Measurements from ENCODE around the gene SULT1B1. TPM values are rescaled to one million over a fixed set of nuclear protein-coding genes. Genes with fewer than 3 reads are reported as not detected.

SULT1B1 gene
- total RNA-seq, 1 donor from 2014 or later: 1.2 TPM

DNA sequence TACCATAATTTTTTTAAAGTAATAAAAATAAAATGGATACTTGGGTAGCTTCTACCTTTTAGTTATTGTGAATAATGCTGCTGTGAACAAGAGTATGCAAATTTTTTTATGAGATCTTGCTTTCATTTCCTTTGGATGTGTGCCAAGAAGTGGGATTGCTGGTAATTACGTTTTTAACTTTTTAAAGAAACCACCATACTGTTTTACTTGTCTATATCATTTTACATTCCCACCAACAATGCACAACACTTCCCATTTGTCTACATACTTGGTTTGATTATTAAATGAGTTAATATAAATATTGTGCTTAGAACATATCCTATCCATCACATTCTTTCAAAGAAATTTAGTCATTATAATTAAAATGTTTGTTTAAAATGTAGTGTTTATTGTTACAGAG lies 3.9 kb upstream of the SULT1B1 start:
- Mint-ChIP-seq H3K4me1 (ENCODE audit: unreplicated experiment) (peaks cover 37% of the 10 kb centered on the region), H3K27ac (ENCODE audit: unreplicated experiment) (no peak overlapping the region), H3K9me3 (ENCODE audit: unreplicated experiment) (no peaks in the 10 kb centered on the region), H3K4me3 (ENCODE audit: unreplicated experiment) (no peak overlapping the region), H3K27me3 (ENCODE audit: unreplicated experiment) (no peaks in the 10 kb centered on the region), H3K36me3 (ENCODE audit: unreplicated experiment) (no peaks in the 10 kb centered on the region)
- TF ChIP-seq, protein P1, sequence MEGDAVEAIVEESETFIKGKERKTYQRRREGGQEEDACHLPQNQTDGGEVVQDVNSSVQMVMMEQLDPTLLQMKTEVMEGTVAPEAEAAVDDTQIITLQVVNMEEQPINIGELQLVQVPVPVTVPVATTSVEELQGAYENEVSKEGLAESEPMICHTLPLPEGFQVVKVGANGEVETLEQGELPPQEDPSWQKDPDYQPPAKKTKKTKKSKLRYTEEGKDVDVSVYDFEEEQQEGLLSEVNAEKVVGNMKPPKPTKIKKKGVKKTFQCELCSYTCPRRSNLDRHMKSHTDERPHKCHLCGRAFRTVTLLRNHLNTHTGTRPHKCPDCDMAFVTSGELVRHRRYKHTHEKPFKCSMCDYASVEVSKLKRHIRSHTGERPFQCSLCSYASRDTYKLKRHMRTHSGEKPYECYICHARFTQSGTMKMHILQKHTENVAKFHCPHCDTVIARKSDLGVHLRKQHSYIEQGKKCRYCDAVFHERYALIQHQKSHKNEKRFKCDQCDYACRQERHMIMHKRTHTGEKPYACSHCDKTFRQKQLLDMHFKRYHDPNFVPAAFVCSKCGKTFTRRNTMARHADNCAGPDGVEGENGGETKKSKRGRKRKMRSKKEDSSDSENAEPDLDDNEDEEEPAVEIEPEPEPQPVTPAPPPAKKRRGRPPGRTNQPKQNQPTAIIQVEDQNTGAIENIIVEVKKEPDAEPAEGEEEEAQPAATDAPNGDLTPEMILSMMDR (IDR thresholded peaks at IDR 0.05): no peak
- DNase-seq (ENCODE audit: extremely low spot score, unreplicated experiment): no peak

DNA sequence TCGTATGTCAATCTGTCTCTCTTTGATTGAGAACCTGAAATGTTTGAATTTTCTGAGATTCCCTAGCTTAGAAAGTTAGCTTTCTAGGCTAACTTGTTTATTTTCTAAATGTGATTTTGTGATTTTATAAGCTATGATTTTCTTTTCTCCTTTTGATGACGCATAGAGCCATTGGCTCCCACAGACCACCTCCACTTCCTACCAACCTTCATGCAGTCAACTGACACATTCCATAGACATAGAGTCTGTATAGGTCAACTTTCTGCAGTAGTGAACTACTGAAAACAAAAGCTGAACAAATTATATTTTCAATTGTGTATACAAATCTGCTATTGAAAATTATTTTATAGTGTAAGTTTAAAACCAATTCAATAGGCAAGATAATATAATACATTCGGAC lies 2.8 kb upstream of the SULT1B1 start:
- Mint-ChIP-seq H3K4me1 (ENCODE audit: unreplicated experiment) (peaks cover 41% of the 10 kb centered on the region), H3K36me3 (ENCODE audit: unreplicated experiment) (no peaks in the 10 kb centered on the region), H3K9me3 (ENCODE audit: unreplicated experiment) (no peaks in the 10 kb centered on the region), H3K4me3 (ENCODE audit: unreplicated experiment) (no peak overlapping the region), H3K27ac (ENCODE audit: unreplicated experiment) (no peak overlapping the region), H3K27me3 (ENCODE audit: unreplicated experiment) (no peaks in the 10 kb centered on the region)
- DNase-seq (ENCODE audit: extremely low spot score, unreplicated experiment): no peak
- TF ChIP-seq, protein P1 (IDR thresholded peaks at IDR 0.05): no peak

DNA sequence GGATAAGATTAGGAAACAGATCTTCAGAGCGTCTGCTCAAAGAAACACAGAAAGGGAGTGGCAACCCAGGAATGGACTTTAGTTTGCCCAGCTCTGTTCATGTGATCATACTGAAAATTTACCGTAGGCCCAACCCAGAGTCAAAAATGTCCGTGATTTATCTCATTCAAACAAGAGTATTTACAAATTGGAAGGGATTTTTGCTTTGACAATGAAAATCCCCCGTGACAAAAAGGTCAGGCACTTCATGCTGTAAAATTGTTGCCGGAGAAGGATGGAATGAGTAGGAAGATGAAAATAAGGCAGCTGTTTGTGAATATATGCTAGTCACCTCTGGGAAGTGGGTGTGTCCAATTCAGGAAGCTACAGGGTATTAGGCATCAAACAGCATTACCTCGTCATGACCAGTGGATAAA lies 1.2 kb downstream of the SULT1B1 start:
- no peak overlapping the region for H3K4me3 Mint-ChIP-seq (ENCODE audit: unreplicated experiment)
- no peaks in the 10 kb centered on the region for H3K36me3 Mint-ChIP-seq (ENCODE audit: unreplicated experiment)
- no peaks in the 10 kb centered on the region for H3K27me3 Mint-ChIP-seq (ENCODE audit: unreplicated experiment)
- H3K9me3 Mint-ChIP-seq (ENCODE audit: unreplicated experiment): no peaks in the 10 kb centered on the region
- H3K4me1 Mint-ChIP-seq (ENCODE audit: unreplicated experiment): peaks cover 37% of the 10 kb centered on the region
- DNase-seq (ENCODE audit: extremely low spot score, unreplicated experiment): no peak
- H3K27ac Mint-ChIP-seq (ENCODE audit: unreplicated experiment): no peak overlapping the region
- TF ChIP-seq, protein P1 (IDR thresholded peaks at IDR 0.05): no peak

DNA sequence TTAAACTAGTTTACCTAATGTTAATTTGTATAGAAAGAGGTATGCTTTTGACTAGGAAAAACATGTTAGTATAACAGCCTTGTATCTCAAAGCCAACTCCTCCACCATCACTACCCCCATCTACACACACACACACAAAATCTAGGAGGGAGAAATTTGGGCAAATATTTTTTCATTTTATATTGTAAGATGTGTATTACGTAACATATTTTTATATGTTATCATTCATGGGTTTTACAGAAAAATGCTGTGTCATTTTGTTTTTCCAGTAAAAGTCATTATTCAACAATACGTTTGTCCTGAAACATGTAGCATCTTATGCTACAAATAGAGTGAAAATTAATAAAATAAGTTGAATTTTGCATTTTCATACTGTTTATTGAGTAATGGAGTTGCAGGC lies 3.0 kb downstream of the SULT1B1 start:
- Mint-ChIP-seq H3K27me3 (ENCODE audit: unreplicated experiment) (no peaks in the 10 kb centered on the region), H3K9me3 (ENCODE audit: unreplicated experiment) (no peaks in the 10 kb centered on the region), H3K27ac (ENCODE audit: unreplicated experiment) (no peak overlapping the region), H3K36me3 (ENCODE audit: unreplicated experiment) (no peaks in the 10 kb centered on the region), H3K4me3 (ENCODE audit: unreplicated experiment) (no peak overlapping the region), H3K4me1 (ENCODE audit: unreplicated experiment) (peaks cover 31% of the 10 kb centered on the region)
- TF ChIP-seq, protein P1 (IDR thresholded peaks at IDR 0.05): no peak
- DNase-seq (ENCODE audit: extremely low spot score, unreplicated experiment): no peak

DNA sequence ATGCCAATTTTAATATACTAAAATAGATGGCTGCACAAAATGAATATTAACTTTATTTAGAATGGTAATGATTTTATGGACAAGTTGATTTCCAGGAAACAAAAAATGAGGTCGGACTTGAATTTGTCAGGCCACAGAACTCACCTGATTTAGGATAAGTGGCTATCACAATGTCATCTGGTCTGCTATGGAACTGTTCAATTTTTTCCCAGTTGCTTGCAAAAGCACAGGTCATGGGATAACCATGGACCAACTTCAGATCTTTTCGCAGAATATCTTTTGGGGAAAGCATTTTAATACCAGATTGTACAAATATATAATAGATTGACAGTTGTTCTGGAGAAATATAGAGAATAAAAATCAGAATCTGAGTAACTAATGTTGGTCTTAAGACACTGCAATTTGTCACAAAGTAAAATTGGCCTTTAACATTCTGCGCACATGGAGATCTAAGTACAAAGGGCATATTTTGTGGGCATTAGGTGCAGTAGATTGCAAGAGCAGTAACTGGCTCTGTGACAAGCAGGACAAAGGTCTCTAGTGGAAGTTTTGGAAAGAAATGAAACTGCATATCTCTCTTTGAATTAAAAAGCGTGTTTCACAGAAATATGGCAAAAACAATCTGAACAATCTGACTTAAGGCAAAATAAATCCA lies 5.4 kb downstream of the SULT1B1 start:
- no peak for DNase-seq (ENCODE audit: extremely low spot score, unreplicated experiment)
- Mint-ChIP-seq H3K9me3 (ENCODE audit: unreplicated experiment) (no peaks in the 10 kb centered on the region), H3K36me3 (ENCODE audit: unreplicated experiment) (no peaks in the 10 kb centered on the region), H3K4me3 (ENCODE audit: unreplicated experiment) (no peak overlapping the region), H3K27ac (ENCODE audit: unreplicated experiment) (no peak overlapping the region), H3K27me3 (ENCODE audit: unreplicated experiment) (no peaks in the 10 kb centered on the region), H3K4me1 (ENCODE audit: unreplicated experiment) (peaks cover 20% of the 10 kb centered on the region)
- TF ChIP-seq, protein P1 (IDR thresholded peaks at IDR 0.05): no peak

Measured in osteocyte (in vitro differentiated cells).